SK-N-MC (cell line): ENCODE measurements around the gene SPIRE1.

Source experiments
- EZH2 ChIP-seq: fragments of 200-600 bp; sonication (generic); IDR thresholded peaks from one replicate; pipeline ENCODE4 v1.6.1; 2017; ENCODE audit warnings: antibody characterized with exemption
- POLR2AphosphoS5 ChIP-seq: IDR thresholded peaks from 2 replicates; pipeline ENCODE4 v1.6.1; 2012; ENCODE audit warnings: mild to moderate bottlenecking, low read depth, low read length, borderline replicate concordance

DNA sequence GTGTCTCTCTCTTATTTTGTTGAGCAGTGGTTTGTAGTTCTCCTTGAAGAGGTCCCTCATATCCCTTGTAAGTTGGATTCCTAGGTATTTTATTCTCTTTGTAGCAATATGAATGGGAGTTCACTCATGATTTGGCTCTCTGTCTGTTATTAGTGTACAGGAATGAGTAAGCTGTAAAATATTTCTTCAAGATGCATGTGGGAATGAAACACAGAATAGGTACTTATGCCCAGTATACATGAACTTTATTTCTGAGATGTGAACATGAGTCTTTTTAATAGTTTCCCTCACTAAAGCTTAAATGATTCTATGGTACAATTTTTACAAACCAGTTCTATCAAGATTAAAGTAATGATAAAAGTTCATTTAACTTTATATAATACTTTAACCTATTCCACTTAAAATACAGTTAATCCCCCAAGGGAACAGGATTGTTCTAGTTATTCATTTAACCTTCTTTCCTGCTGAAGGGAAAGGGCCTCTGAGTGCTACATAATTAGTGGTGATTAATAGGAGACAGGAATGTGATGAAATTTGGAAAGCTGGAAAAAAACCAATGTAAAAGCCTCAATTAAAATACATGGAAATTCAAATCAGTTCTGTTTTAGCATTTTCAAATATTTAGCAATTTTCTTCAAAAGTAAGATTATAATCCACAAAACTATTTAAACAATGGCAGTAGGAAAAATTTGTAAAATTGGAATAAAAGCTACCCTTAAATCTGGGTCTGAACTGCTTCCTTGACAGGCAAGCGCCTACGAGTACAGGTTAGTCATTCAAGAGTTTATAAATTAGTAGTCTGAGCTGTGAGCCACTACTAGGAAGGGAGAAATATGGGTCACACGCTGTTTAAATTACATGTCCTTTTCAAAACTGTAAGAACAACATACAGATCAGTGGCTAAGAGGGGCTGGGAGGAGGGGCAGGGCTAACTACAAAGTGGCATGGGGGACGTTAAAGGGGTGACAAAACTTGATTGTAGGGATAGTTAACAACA, 28.9 kb downstream of the SPIRE1 start:
- TF ChIP-seq EZH2: no peak
- TF ChIP-seq POLR2AphosphoS5: no peak
